Heart left ventricle (tissue), 13 donors: ENCODE data around the gene LSR.

Experiments
- POLR2A ChIP-seq, 2 donors: fragments of 450-650 bp; IDR thresholded peaks; one replicate each; pipeline ENCODE4 v1.6.1; 2017; ENCODE audit warnings: antibody characterized with exemption in 2 of 2, mild to moderate bottlenecking in 2 of 2, moderate library complexity in 2 of 2
- TF ChIP-seq, protein P1 (sequence below), 12 donors: fragments of 200-600 bp; sonication (generic) in 4 of 12; IDR thresholded peaks; one replicate each; pipeline versions ENCODE4 v1.5.0 to v1.8.0; 2018 to 2022; ENCODE audit warnings: antibody characterized with exemption in 12 of 12, mild to moderate bottlenecking in 5 of 12
- donor health status: ischemic (EF 13 %, LVEDD 7.1; RV severe dilation, severe dysfunction).
- donor health status: DM: no; HTN: yes; CAD: no.
- donor health status: DM: no; HTN: no; CAD: no.
- donor health status: ischemic (EF 25% LVEDD 6.9; RV normal size, moderate dysfunction).
- donor health status: ischemic (EF 25% LVEDD 5.7; RV mildly dilated, moderate dysfunction).
- donor health status: ischemic (EF 35%, LVEDD 5.7; RV mildly dilated, moderate dysfunction).
- donor health status: nonischemic (EF 11% LVEDD 7.7; RV severe dilation, severe dysfunction).
- donor health status: DM: yes; HTN: yes; CAD: no.
- donor health status: PGD.
- donor health status: ischemic (EF 29% LVEDD 5.4; RV normal size, mild dysfunction).
- donor health status: nonischemic (EF 23%, LVEDD 6.1; RV moderate dilation, normal function).

DNA sequence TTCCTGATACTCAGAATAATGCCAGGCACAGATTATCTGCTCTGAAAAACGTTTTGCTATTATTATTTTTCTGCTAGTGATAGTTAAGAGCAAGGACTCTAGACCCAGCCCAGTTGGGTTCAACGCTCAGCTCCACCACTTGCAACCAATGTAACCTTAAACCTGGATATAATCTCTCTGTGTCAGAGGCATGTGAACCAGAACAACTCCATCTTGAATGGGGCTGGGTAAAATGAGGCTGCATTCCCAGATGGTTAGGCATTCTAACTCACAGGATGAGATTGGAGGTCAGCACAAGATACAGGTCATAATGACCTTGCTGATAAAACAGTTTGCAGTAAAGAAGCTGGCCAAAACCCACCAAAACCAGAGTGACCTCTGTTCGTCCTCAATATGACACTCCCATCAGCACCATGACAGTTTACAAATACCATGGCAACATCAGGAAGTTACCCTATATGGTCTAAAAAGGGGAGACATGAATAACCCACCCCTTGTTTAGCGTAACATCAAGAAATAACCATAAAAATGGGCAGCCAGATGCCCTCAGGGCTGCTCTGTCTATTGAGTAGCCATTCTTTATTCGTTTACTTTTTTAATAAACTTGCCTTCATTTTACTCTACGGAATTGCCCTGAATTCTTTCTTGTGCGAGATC is 33.9 kb upstream of the LSR start:
- TF ChIP-seq, protein P1, sequence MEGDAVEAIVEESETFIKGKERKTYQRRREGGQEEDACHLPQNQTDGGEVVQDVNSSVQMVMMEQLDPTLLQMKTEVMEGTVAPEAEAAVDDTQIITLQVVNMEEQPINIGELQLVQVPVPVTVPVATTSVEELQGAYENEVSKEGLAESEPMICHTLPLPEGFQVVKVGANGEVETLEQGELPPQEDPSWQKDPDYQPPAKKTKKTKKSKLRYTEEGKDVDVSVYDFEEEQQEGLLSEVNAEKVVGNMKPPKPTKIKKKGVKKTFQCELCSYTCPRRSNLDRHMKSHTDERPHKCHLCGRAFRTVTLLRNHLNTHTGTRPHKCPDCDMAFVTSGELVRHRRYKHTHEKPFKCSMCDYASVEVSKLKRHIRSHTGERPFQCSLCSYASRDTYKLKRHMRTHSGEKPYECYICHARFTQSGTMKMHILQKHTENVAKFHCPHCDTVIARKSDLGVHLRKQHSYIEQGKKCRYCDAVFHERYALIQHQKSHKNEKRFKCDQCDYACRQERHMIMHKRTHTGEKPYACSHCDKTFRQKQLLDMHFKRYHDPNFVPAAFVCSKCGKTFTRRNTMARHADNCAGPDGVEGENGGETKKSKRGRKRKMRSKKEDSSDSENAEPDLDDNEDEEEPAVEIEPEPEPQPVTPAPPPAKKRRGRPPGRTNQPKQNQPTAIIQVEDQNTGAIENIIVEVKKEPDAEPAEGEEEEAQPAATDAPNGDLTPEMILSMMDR (IDR thresholded peaks at IDR 0.05): no peak
- TF ChIP-seq POLR2A (IDR thresholded peaks at IDR 0.05): no peak
